Body of pancreas (tissue), 4 donors: ENCODE measurements around the gene OGFOD3.

ENCODE experiments used
- CTCF ChIP-seq, 7 experiments: fragments of 450-650 bp in 4 of 7; fragments of 200-600 bp in 3 of 7; sonication (generic) in 3 of 7; IDR thresholded peaks; one replicate each; pipeline ENCODE4 v1.5.1; 2016 to 2019; ENCODE audit warnings: antibody characterized with exemption in 7 of 7
- POLR2A ChIP-seq, 3 donors: fragments of 450-650 bp; IDR thresholded peaks; one replicate each; pipeline ENCODE4 v1.6.1; 2016; ENCODE audit warnings: antibody characterized with exemption in 3 of 3, mild to moderate bottlenecking in 2 of 3

GRCh38 chr17:82432017-82432416 is 13.6 kb upstream of the OGFOD3 start:
- TF ChIP-seq CTCF (IDR thresholded peaks at IDR 0.05) = no peak
- TF ChIP-seq POLR2A (IDR thresholded peaks at IDR 0.05) = no peak
